ENCODE data around the gene FPR2. TPM values are rescaled to one million over a fixed set of nuclear protein-coding genes. Genes with fewer than 3 reads are reported as not detected.
"Not testable (repeated sequence)": the region's sequence is repeated elsewhere in the genome, so short reads cannot be mapped to it uniquely, and the experiment has no call there.

Gene FPR2
- total RNA-seq, 1 donor from 2014 or later: not detected

DNA sequence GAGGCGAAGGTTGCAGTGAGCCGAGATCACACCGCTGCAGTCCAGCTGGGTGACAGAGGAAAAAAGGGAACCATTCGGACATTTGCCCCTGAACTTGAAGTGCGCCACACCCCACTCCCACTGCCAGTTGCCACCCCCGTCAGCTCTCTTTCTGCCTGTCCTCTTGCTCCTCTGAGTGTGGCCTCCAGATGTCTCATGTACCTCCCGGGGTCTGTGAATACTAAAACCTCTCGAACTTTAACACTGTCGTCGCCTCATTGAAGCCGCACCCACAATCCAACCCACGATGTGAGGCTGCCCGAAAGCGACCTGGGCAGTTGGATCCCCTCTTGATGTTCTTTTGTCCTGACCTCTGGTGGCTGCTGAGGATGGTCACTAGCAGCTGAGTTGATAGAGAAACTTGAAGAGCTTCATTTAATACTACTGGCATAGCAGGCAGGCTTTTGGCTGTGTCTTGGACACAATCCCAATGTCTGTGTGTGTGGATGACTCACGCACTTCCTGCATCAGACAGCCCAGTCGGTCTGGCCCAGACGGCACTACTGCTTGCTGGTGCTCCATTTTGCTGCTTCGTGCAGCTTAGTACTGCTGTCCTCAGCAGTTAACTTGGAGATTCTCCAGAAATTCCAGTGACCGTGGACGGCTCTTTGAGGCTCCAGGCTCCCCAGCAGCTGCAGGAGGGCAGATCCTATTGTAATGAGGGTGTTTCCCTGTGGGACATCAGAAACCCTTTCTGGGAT, 38.2 kb downstream of the FPR2 start:
- no peaks in the 10 kb centered on the region for H3K4me1 Mint-ChIP-seq
- H3K9me3 Mint-ChIP-seq: peaks cover 44% of the 10 kb centered on the region
- intact Hi-C loops (cut with micrococcal nuclease): no loop called here
- H3K27ac Mint-ChIP-seq: no peak overlapping the region
- no peaks in the 10 kb centered on the region for H3K36me3 Mint-ChIP-seq (ENCODE audit: low read depth)
- H3K27me3 Mint-ChIP-seq: no peaks in the 10 kb centered on the region
- H3K4me3 Mint-ChIP-seq: no peak overlapping the region
- DNase-seq: no peak

DNA sequence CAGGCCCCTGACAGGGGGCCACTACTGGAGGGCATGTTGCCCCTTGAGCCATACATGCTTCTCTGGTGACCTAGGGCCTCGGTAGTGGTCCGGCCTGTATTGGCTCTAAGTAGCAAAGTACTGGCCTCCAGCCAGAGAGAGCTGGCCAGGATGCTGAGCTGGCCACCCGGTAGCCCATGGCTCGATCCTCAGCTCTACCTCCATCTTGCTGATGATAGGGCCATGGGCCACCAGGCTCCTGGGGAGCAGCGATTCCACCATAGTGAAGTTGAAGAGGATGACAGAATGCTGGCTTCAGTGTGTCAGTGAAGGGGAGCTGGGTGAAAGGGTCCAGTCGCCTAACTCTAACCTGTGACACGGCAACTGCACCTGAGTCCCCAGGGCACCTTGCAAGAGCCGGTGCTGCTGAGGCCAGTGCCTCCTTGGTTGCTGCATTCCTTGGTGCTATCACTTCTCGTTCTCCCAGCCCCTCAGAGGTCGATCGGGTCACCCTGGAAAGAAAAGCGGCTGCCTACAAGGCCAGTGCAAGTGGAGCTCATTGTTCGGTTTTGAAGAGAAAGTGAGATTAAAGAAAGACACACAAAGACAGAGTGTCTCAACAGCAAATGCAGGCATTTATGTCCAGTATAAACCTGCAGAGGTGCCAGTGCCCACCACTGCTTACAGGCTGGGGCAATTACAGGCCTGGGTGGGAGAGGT, 38.9 kb downstream of the FPR2 start:
- H3K36me3 Mint-ChIP-seq (ENCODE audit: low read depth): no peaks in the 10 kb centered on the region
- no peak for DNase-seq

DNA sequence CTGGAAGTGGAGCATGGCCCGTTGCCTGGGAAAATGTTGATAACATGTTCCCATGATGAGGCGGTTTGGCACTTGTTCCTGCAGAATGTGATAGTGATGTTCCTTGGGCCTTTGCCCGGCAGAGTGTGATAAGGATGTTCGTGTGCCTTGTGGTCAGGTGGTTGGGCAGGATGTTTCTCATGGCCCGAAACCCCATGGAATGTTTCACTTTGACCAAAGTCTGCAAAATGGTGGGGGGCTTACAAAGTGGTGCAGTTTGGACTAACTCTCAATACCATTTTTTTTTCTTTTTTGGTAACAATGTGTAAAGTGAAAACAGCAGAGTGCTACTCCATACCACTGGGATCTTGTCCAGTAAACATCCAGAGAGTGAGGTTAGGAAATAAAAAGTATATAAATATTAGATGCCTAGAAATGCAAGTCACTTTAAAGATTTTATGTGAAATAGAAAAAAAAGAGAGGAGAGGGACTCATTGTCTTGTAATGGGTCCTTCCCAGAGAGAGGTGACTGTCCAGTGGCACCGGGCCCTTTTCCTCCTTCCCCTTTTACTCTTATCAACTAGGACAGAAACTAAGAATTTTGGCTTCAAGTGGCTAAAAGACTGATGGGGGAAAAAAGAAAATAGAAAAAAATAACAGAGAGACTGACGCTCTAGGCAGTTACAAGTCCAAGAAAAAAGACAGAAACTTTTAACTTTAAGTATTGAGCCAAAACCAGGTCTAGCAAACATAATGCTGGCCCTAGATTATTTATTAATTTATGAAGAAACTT, 39.7 kb downstream of the FPR2 start:
- no peak overlapping the region for H3K4me3 Mint-ChIP-seq
- H3K4me1 Mint-ChIP-seq: no peaks in the 10 kb centered on the region
- no peak overlapping the region for H3K27ac Mint-ChIP-seq
- peaks cover 43% of the 10 kb centered on the region for H3K9me3 Mint-ChIP-seq
- no peak for DNase-seq
- H3K27me3 Mint-ChIP-seq: no peaks in the 10 kb centered on the region
- H3K36me3 Mint-ChIP-seq (ENCODE audit: low read depth): no peaks in the 10 kb centered on the region
- intact Hi-C loops (cut with micrococcal nuclease): no loop called here

More for the DNA sequence above, 38.9 kb downstream of the FPR2 start:
- Mint-ChIP-seq H3K27ac (no peak overlapping the region), H3K27me3 (no peaks in the 10 kb centered on the region), H3K9me3 (peaks cover 46% of the 10 kb centered on the region), H3K4me1 (no peaks in the 10 kb centered on the region), H3K4me3 (no peak overlapping the region)
- intact Hi-C loops (cut with micrococcal nuclease): no loop called here

DNA sequence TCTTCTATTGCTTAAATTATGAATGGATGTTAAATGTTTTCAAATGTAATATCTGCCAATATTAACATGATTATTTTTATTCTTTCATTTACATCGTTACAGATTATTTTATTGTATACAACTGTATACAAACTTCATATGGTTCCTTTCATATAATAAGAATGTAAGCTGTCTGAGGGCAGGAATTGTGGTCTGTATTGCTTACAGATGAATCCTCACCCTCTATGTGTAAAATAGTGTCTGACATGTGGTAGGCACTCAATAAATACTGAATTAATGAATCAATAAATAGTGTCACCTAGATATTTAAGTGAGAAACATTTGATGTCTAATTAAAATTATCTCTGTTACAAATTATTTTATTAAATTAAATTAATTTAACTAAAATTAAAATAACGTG, 41.8 kb downstream of the FPR2 start:
- Mint-ChIP-seq H3K36me3 (ENCODE audit: low read depth) (no peaks in the 10 kb centered on the region), H3K9me3 (peaks cover 31% of the 10 kb centered on the region), H3K27ac (no peak overlapping the region), H3K27me3 (no peaks in the 10 kb centered on the region), H3K4me3 (no peak overlapping the region), H3K4me1 (no peaks in the 10 kb centered on the region)
- intact Hi-C loops (cut with micrococcal nuclease): no loop called here
- DNase-seq: no peak

DNA sequence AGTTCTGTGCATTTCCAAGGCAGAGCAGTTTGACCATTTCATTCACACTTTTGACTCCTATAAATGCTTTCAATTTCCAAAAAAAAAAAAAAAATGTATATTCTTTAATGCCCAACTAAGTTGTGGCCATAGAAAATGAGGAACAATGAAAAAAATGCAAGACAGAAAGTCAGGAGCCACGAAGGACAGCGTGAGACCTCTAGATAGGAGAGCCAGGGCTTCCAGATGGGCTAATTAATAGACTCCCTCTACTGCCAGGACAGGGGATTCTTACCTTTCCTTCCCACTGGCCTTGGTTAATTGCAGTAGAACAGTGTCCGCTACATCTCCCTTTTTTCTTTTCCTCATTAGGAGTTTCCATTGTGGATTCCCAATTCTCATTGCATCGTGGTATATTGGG, 42.5 kb downstream of the FPR2 start:
- H3K36me3 Mint-ChIP-seq (ENCODE audit: low read depth): no peaks in the 10 kb centered on the region
- peaks cover 27% of the 10 kb centered on the region for H3K9me3 Mint-ChIP-seq
- DNase-seq: no peak

DNA sequence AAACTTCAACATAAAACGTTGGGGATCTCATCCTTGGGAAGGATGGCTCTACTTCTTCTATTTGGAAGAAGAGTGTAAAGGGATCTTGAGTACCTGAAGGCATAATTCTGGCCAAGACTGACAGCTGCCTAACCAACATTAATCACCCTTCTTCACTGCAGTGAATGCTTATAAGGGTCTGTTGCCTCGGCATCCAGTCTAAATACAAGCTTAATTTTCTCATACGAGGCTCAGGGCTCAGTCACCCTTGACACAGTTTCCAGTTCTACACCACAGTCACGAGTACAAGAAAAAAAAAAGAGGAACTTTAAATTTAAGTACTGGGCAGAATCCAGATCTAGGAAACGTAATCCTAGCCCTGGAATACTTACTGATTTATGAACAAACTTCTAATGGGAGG, 43.0 kb downstream of the FPR2 start:
- intact Hi-C loops (cut with micrococcal nuclease): no loop called here
- no peaks in the 10 kb centered on the region for H3K4me1 Mint-ChIP-seq
- no peak overlapping the region for H3K27ac Mint-ChIP-seq
- no peak for DNase-seq
- no peak overlapping the region for H3K4me3 Mint-ChIP-seq
- H3K27me3 Mint-ChIP-seq: no peaks in the 10 kb centered on the region
- H3K36me3 Mint-ChIP-seq (ENCODE audit: low read depth): no peaks in the 10 kb centered on the region
- peaks cover 30% of the 10 kb centered on the region for H3K9me3 Mint-ChIP-seq

More for the DNA sequence above, 42.5 kb downstream of the FPR2 start:
- no peak overlapping the region for H3K27ac Mint-ChIP-seq
- intact Hi-C loops (cut with micrococcal nuclease): no loop called here
- no peaks in the 10 kb centered on the region for H3K27me3 Mint-ChIP-seq
- H3K4me3 Mint-ChIP-seq: no peak overlapping the region
- H3K4me1 Mint-ChIP-seq: no peaks in the 10 kb centered on the region

DNA sequence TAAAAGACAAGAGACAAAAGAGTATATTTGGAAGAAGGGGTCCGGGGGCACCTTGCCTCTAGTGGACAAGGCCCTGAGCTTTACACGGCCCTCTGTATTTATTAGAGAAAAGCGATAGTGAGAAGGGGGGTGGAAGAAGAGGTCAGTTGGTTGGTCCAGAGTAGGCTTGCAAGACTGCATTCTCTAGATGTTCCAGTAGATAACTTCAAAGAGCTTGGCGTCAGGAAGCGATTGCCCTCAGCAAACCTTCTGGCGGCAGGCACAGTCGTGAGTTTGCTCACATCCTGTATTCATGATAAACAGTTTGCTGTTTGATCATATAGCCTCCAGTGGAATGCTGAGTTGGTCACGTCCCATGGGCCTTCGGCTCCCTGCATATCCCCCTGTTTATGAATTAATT, 43.8 kb downstream of the FPR2 start:
- intact Hi-C loops (cut with micrococcal nuclease); H3K27me3 Mint-ChIP-seq; H3K27ac Mint-ChIP-seq; H3K36me3 Mint-ChIP-seq (ENCODE audit: low read depth); H3K4me1 Mint-ChIP-seq; DNase-seq; H3K4me3 Mint-ChIP-seq: not testable (repeated sequence)
- peaks cover 25% of the 10 kb centered on the region for H3K9me3 Mint-ChIP-seq

DNA sequence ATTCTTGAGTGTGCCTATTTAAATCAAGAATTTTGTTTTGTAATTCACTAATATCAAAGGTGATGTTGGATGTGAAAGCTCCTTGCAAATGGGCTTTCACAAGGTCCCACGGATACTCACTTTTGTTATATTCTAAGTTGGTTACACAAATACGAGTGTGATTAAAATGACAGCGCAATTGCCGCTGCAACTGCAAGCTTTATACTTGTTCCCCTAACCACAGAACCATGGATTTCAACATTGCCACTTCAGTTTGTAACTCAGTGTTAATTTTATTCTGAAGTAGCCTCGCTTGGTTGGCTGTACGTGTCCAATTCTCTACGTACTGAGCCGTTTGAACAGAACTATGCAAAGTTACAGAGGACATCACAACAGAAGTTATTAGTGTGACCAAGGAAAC, 44.4 kb downstream of the FPR2 start:
- DNase-seq; H3K27me3 Mint-ChIP-seq; intact Hi-C loops (cut with micrococcal nuclease); H3K27ac Mint-ChIP-seq; H3K4me3 Mint-ChIP-seq; H3K36me3 Mint-ChIP-seq (ENCODE audit: low read depth); H3K4me1 Mint-ChIP-seq: not testable (repeated sequence)
- peaks cover 19% of the 10 kb centered on the region for H3K9me3 Mint-ChIP-seq

DNA sequence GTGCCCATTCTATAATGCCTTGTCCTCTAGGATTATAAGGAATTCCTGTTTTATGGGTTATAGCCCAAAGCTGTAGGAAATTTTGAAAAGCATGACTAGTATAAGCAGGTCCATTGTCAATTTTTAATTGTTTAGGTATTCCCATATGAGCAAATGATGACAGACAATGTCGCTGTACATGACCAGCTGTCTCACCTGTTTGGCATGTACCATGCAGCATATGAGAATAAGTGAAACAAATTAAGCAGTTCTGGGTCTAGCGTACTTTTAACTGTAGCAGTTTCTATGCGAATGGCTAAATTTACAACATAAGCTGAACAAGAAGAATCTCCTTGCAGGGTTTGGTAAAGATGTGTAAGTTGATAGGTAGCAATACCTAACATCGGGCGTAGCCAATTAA, 45.6 kb downstream of the FPR2 start:
- peaks cover 16% of the 10 kb centered on the region for H3K9me3 Mint-ChIP-seq
- H3K4me1 Mint-ChIP-seq; DNase-seq; H3K27me3 Mint-ChIP-seq; H3K27ac Mint-ChIP-seq; H3K36me3 Mint-ChIP-seq (ENCODE audit: low read depth); intact Hi-C loops (cut with micrococcal nuclease); H3K4me3 Mint-ChIP-seq: not testable (repeated sequence)

DNA sequence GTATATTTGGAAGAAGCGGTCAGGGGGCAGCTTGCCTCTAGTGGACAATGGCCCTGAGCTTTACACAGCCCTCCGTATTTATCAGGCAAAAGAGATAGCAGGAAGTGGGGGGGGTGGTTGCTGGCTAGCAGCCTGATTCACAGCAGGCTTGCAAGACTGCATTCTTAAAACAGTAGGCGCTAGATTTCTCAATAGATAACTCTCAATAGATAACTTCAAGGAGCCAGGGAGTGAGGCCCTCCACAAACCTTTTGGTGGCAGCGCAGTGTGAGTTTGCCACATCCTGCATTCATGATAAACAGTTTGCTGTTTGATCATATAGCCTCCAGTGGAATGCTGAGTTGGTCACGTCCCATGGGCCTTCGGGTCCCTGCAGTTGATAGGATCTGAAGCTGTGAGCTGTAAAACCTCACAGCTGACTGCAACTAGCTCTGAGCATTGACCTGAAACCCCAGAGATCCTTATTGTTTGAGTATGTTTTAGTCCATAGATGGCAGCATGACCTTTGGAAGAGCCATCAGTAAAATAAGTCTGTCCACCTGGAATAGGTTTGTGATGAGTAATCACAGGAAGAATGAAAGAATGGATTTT, 46.2 kb downstream of the FPR2 start:
- H3K4me1 Mint-ChIP-seq: no peaks in the 10 kb centered on the region
- no peak for DNase-seq
- H3K36me3 Mint-ChIP-seq (ENCODE audit: low read depth): no peaks in the 10 kb centered on the region
- intact Hi-C loops (cut with micrococcal nuclease): no loop called here
- H3K9me3 Mint-ChIP-seq: peaks cover 16% of the 10 kb centered on the region
- H3K27me3 Mint-ChIP-seq: no peaks in the 10 kb centered on the region
- H3K27ac Mint-ChIP-seq: no peak overlapping the region
- no peak overlapping the region for H3K4me3 Mint-ChIP-seq

DNA sequence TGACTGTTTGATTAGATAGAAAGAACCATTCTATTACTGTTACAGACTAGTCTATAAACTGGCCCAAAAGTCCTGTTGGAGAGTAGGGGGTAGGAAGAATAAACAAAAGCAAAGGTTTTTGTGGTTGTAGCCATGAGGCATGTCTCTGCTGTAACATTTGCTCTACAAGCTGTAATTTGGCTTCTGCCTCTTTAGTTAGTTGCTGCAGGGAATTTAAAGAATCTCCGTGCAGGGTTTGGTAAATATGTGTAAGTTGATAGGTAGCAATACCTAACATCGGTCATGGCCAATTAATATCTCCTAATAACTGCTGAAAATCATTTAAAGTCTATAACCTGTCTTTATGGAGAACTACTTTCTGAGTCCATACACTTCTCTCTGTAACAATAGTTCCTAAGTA, 46.9 kb downstream of the FPR2 start:
- Mint-ChIP-seq H3K27me3 (no peaks in the 10 kb centered on the region), H3K36me3 (ENCODE audit: low read depth) (no peaks in the 10 kb centered on the region), H3K9me3 (peaks cover 16% of the 10 kb centered on the region), H3K4me1 (no peaks in the 10 kb centered on the region), H3K4me3 (no peak overlapping the region), H3K27ac (no peak overlapping the region)
- intact Hi-C loops (cut with micrococcal nuclease): no loop called here
- no peak for DNase-seq

DNA sequence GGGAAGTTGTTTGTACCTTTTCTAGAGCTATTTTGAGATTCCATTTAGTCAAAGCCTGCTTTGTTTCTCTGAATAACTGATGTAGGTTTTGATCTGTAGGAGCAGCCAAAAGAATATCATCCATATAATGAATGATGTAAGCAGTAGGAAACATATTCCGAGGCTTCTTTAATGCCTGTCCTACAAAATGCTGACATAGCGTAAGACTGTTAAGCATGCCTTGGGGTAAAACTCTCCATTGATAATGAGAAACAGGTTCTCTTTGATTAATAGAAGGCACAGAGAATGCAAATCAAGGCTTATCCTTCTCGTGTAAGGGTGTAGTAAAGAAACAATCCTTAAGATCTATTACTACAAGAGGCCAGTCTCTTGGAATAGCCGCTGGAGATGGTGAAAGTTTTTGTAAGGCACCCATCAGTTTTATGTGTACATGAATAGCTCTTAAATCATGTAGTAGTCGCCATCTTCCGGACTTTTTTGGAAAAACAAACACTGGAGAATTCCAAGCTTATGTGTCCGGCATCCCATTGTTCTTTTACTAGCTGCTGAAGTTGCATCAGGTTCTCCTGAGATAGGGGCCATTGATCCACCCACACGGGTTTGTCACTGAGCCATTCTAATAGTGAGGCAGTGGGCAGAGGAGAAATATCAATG, 47.5 kb downstream of the FPR2 start:
- no peak for DNase-seq
- Mint-ChIP-seq H3K27ac (no peak overlapping the region), H3K9me3 (peaks cover 12% of the 10 kb centered on the region), H3K4me1 (no peaks in the 10 kb centered on the region), H3K27me3 (no peaks in the 10 kb centered on the region), H3K4me3 (no peak overlapping the region), H3K36me3 (ENCODE audit: low read depth) (no peaks in the 10 kb centered on the region)
- intact Hi-C loops (cut with micrococcal nuclease): no loop called here

DNA sequence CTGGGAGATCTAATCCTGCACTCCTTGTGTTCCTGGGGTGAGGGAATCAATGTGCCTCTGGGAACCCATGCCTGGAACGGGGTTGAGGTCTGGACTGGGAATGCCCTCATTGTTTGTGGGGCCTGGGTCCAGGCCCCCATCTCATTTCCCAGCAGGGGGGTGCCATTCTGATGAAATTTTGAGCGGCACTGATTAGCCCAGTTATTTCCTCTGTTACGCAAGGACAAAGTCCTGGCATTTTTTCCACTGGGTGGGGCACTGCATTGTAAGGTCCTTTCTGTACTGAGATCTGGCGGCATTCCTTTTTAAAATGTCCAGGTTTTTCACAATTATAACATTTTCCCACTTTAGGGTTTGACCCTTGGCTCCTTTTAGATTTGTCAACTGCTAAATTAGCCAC, 48.8 kb downstream of the FPR2 start:
- Mint-ChIP-seq H3K27me3 (no peaks in the 10 kb centered on the region), H3K27ac (no peak overlapping the region), H3K36me3 (ENCODE audit: low read depth) (no peaks in the 10 kb centered on the region), H3K4me3 (no peak overlapping the region), H3K4me1 (no peaks in the 10 kb centered on the region), H3K9me3 (peaks cover 16% of the 10 kb centered on the region)
- no peak for DNase-seq
- intact Hi-C loops (cut with micrococcal nuclease): no loop called here
